Vagina (tissue), 2 donors: ENCODE results near the gene TMEM108. TPM values are rescaled to one million over a fixed set of nuclear protein-coding genes. Genes with fewer than 3 reads are reported as not detected.

Experiments used
- DNase-seq, 2 donors: peaks; one replicate each; pipeline ENCODE4 v3.0.0-alpha.2; 2017; ENCODE audit errors: extremely low spot score in 2 of 2
- H3K27ac ChIP-seq: fragments of 200-600 bp; sonication (generic); one replicate; pipeline ENCODE4 v1.5.1; 2019
- H3K27me3 ChIP-seq: fragments of 200-600 bp; sonication (generic); one replicate; pipeline ENCODE4 v1.5.1; 2019
- H3K36me3 ChIP-seq, 2 donors: fragments of 200-600 bp; sonication (generic); one replicate each; pipeline ENCODE4 v1.5.1; 2017 to 2019
- H3K4me1 ChIP-seq: fragments of 200-600 bp; sonication (generic); one replicate; pipeline ENCODE4 v1.5.1; 2019
- H3K4me3 ChIP-seq, 2 donors: fragments of 200-600 bp; sonication (generic); 1 replicate in 1 of 2; 2 replicates in 1 of 2; pipeline ENCODE4 v1.5.1; 2016 to 2019
- H3K9me3 ChIP-seq: fragments of 200-600 bp; sonication (generic); one replicate; pipeline ENCODE4 v1.5.1; 2019
- CTCF ChIP-seq, 3 experiments: fragments of 450-650 bp in 2 of 3; fragments of 200-600 bp in 1 of 3; sonication (generic) in 1 of 3; IDR thresholded peaks; one replicate each; pipeline ENCODE4 v1.5.1; 2017 to 2019; ENCODE audit warnings: antibody characterized with exemption in 3 of 3, mild to moderate bottlenecking in 2 of 3, moderate library complexity in 2 of 3
- POLR2A ChIP-seq, 2 donors: fragments of 450-650 bp; IDR thresholded peaks; one replicate each; pipeline ENCODE4 v1.6.1; 2017; ENCODE audit warnings: antibody characterized with exemption in 2 of 2, mild to moderate bottlenecking in 2 of 2, moderate library complexity in 2 of 2
- POLR2AphosphoS5 ChIP-seq, 2 donors: sonication (generic); formaldehyde crosslinking; IDR thresholded peaks; one replicate each; pipeline ENCODE4 v1.9.0; 2017; ENCODE audit warnings: antibody characterized with exemption in 2 of 2, mild to moderate bottlenecking in 2 of 2, low read depth in 1 of 2; ENCODE audit not compliant: insufficient read depth in 1 of 2
- intact Hi-C: fragments of 100-400 bp; cut with DNase I; formaldehyde crosslinking; loops from one replicate; pipeline ENCODE4 v1.15.1; 2023
- total RNA-seq: library from RNA; depleted of rRNA; stranded (reverse); fragments of >200 nt; gene quantifications from one replicate; pipeline ENCODE4 v1.2.3, GENCODE V29; 2016

The TMEM108 gene
- total RNA-seq, 1 donor from 2014 or later = 3.2 TPM

DNA sequence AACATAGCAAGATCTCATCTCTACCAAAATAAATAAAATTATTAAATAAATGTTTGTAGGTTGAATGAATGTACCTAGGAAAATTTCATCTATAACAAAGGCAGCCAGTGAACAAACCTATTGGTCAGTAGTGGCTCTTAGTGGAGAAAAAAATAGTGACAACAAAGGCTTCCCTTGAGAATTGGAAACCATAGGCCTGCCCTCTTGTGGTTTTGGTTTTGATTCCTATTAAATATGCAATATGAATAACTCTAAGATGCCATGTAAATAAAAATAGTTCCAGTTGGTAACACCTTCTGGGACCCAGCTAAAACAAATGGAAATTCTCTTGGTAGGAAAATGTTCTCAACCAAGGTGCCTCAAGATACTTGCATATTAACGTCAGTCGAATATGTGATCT lies 216.0 kb downstream of the TMEM108 start:
- Histone ChIP-seq H3K27me3 (no peaks in the 10 kb centered on the region), H3K4me3 (no peak overlapping the region), H3K4me1 (no peaks in the 10 kb centered on the region), H3K9me3 (no peaks in the 10 kb centered on the region), H3K27ac (no peak overlapping the region), H3K36me3 (no peaks in the 10 kb centered on the region)
- intact Hi-C loops = no loop called here
- no peak for TF ChIP-seq POLR2AphosphoS5 (IDR thresholded peaks at IDR 0.05; ENCODE audit: insufficient read depth in 1 of 2, low read depth in 1 of 2)
- TF ChIP-seq CTCF (IDR thresholded peaks at IDR 0.05) = no peak
- no peak for TF ChIP-seq POLR2A (IDR thresholded peaks at IDR 0.05)
- no peak for DNase-seq

GRCh38 chr3:133254716-133255115 lies 216.5 kb downstream of the TMEM108 start:
- intact Hi-C loops = loop anchor here (5.0 kb wide), 1 partner anchor 1258 kb away; no protein-coding TSS in a partner anchor
- TF ChIP-seq POLR2AphosphoS5 (IDR thresholded peaks at IDR 0.05; ENCODE audit: insufficient read depth in 1 of 2, low read depth in 1 of 2) (no peak), POLR2A (IDR thresholded peaks at IDR 0.05) (no peak), CTCF (IDR thresholded peaks at IDR 0.05) (no peak)
- Histone ChIP-seq H3K4me3 (no peak overlapping the region), H3K27me3 (no peaks in the 10 kb centered on the region), H3K4me1 (no peaks in the 10 kb centered on the region), H3K27ac (no peak overlapping the region), H3K36me3 (no peaks in the 10 kb centered on the region), H3K9me3 (no peaks in the 10 kb centered on the region)
- DNase-seq = no peak

DNA sequence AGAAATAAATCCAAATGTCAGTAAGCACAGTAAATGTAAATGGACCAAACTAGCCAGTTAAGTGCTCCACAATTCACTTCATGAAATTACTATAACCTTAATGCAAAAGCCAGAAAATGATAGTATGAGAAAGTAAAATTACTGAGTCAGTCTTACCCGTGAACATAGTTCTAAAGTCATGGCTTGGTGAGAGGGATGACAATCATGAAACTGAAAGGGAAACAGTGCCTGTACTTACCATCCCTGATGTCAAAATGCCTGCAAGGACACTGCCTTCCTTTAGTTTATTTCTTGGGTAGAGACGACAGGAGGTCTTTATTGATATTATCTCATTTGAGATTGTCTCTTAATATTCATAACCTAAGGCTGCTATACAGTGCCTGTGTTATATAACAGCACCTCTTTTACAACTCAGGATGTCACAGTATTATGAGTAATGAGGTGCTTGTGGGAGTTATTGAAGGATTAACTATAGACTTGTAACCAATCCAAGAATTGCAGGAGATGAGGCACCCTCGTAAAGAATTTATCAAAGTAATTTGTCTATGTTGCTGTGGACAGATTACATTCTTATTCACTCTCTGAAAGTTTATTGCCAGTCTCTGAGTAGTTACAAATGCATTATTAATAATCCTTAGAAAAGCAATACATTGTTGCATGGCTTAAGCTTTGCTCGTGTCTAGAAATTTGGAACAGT lies 218.7 kb downstream of the TMEM108 start:
- intact Hi-C loops = loop anchor here (5.0 kb wide), 1 partner anchor 1255 kb away; no protein-coding TSS in a partner anchor
- no peak for DNase-seq
- Histone ChIP-seq H3K27me3 (no peaks in the 10 kb centered on the region), H3K9me3 (no peaks in the 10 kb centered on the region), H3K4me3 (no peak overlapping the region), H3K27ac (no peak overlapping the region), H3K36me3 (no peaks in the 10 kb centered on the region), H3K4me1 (no peaks in the 10 kb centered on the region)
- peak in 1 of 2 donors; percentile 17 for TF ChIP-seq POLR2AphosphoS5 (IDR thresholded peaks at IDR 0.05; ENCODE audit: insufficient read depth in 1 of 2, low read depth in 1 of 2)
- no peak for TF ChIP-seq POLR2A (IDR thresholded peaks at IDR 0.05)
- no peak for TF ChIP-seq CTCF (IDR thresholded peaks at IDR 0.05)

- no peak for DNase-seq
- no peaks in the 10 kb centered on the region for H3K4me1 ChIP-seq
- H3K27me3 ChIP-seq = no peaks in the 10 kb centered on the region
- no peak for TF ChIP-seq POLR2A (IDR thresholded peaks at IDR 0.05)
- TF ChIP-seq POLR2AphosphoS5 (IDR thresholded peaks at IDR 0.05; ENCODE audit: insufficient read depth in 1 of 2, low read depth in 1 of 2) = no peak
- TF ChIP-seq CTCF (IDR thresholded peaks at IDR 0.05) = no peak
- H3K27ac ChIP-seq = no peak overlapping the region
- H3K36me3 ChIP-seq = no peaks in the 10 kb centered on the region
- intact Hi-C loops = loop anchor here (5.0 kb wide), 1 partner anchor 1254 kb away; no protein-coding TSS in a partner anchor
- H3K9me3 ChIP-seq = no peaks in the 10 kb centered on the region
- no peak overlapping the region for H3K4me3 ChIP-seq
Measured at GRCh38 chr3:133258358-133258757, 220.2 kb downstream of the TMEM108 start.

- Histone ChIP-seq H3K4me3 (no peak overlapping the region), H3K36me3 (no peaks in the 10 kb centered on the region), H3K4me1 (no peaks in the 10 kb centered on the region), H3K9me3 (no peaks in the 10 kb centered on the region), H3K27me3 (no peaks in the 10 kb centered on the region), H3K27ac (no peak overlapping the region)
- intact Hi-C loops = loop anchor here (5.0 kb wide), 1 partner anchor 1253 kb away; no protein-coding TSS in a partner anchor
- TF ChIP-seq CTCF (IDR thresholded peaks at IDR 0.05) (no peak), POLR2AphosphoS5 (IDR thresholded peaks at IDR 0.05; ENCODE audit: insufficient read depth in 1 of 2, low read depth in 1 of 2) (peak in 1 of 2 donors; percentile 34)
- DNase-seq = no peak
Measured at GRCh38 chr3:133259767-133260166, 221.6 kb downstream of the TMEM108 start.
